ENCODE results near the gene TSPAN14. TPM values are rescaled to one million over a fixed set of nuclear protein-coding genes. Genes with fewer than 3 reads are reported as not detected.

TSPAN14 gene
- polyA plus RNA-seq, 1 donor: 57.7 TPM

- no peak for DNase-seq
Observed at GRCh38 chr10:80491251-80492102, 37.4 kb downstream of the TSPAN14 start.

- DNase-seq: no peak
Observed at GRCh38 chr10:80492848-80493521, 38.9 kb downstream of the TSPAN14 start.

GRCh38 chr10:80493522-80494051 lies 39.5 kb downstream of the TSPAN14 start:
- DNase-seq: no peak

- no peak for DNase-seq
Observed at GRCh38 chr10:80496555-80497172, 42.6 kb downstream of the TSPAN14 start.

- peak; percentile 62 for DNase-seq
Observed at GRCh38 chr10:80497187-80498077, 43.3 kb downstream of the TSPAN14 start.

GRCh38 chr10:80498078-80498832 lies 44.1 kb downstream of the TSPAN14 start:
- DNase-seq: no peak

GRCh38 chr10:80498833-80499741 lies 45.0 kb downstream of the TSPAN14 start:
- peak; percentile 69 for DNase-seq

GRCh38 chr10:80500572-80501380 lies 46.7 kb downstream of the TSPAN14 start:
- peak; percentile 73 for DNase-seq

- DNase-seq: no peak
Observed at GRCh38 chr10:80501381-80501912, 47.3 kb downstream of the TSPAN14 start.

- no peak for DNase-seq
Observed at GRCh38 chr10:80501913-80502521, 47.9 kb downstream of the TSPAN14 start.

GRCh38 chr10:80502621-80503583 lies 48.8 kb downstream of the TSPAN14 start:
- no peak for DNase-seq

GRCh38 chr10:80503584-80504157 lies 49.6 kb downstream of the TSPAN14 start:
- DNase-seq: no peak

GRCh38 chr10:80504158-80504811 lies 50.2 kb downstream of the TSPAN14 start:
- no peak for DNase-seq

- DNase-seq: no peak
Observed at GRCh38 chr10:80504897-80505465, 50.9 kb downstream of the TSPAN14 start.

GRCh38 chr10:80506189-80506575 lies 52.1 kb downstream of the TSPAN14 start:
- no peak for DNase-seq
